ENCODE measurements around the gene HOXB5. TPM values are rescaled to one million over a fixed set of nuclear protein-coding genes. Genes with fewer than 3 reads are reported as not detected.

The HOXB5 gene
- total and polyA plus RNA-seq, 10 of the 15 experiments (the other 5 are each of a cell fraction or from before 2014, with no cell fraction given) = not detected

DNA sequence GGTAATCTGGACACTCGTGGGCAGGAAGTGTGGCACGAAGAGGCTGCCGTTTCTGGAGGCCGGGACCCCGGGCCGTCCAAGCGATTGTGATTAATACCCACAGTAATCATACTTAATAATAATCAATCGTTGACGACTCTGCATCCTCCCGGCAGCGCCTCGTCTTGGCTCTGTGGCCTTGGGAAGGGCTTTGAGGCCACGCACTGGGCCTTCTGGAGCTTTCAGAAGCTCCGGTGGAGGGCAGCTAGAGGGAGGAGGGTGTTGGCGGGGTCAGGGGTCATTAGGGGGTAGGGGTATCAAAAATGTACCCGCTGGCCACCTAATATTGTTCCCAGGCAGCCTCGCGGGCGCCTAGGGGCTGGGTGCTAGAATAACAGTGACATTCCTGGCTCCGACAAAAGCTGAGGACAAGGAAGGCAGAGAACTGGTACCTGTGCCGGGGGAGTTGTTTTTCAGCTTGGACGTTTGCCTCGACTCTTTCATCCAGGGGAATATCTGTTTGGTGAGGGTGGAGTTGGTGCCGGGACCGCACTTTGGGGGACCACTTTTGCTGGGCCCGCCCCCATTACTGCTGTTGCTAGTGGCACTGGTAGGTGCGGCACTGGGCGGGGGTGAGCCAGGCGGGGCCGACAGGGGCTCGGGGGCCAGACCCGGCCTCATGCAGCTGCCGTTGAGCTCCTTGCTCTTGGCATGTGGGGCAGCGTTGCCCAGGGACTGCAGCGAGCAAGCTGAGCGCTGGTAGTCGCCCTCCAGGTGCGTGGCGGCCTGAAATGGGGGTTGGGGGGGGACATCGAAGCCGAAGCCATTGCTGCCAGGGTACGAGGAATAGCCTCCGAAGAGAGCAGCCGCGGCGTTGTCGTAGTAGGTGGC, 41.7 kb downstream of the HOXB5 start (continued):
- TF ChIP-seq, protein P1, sequence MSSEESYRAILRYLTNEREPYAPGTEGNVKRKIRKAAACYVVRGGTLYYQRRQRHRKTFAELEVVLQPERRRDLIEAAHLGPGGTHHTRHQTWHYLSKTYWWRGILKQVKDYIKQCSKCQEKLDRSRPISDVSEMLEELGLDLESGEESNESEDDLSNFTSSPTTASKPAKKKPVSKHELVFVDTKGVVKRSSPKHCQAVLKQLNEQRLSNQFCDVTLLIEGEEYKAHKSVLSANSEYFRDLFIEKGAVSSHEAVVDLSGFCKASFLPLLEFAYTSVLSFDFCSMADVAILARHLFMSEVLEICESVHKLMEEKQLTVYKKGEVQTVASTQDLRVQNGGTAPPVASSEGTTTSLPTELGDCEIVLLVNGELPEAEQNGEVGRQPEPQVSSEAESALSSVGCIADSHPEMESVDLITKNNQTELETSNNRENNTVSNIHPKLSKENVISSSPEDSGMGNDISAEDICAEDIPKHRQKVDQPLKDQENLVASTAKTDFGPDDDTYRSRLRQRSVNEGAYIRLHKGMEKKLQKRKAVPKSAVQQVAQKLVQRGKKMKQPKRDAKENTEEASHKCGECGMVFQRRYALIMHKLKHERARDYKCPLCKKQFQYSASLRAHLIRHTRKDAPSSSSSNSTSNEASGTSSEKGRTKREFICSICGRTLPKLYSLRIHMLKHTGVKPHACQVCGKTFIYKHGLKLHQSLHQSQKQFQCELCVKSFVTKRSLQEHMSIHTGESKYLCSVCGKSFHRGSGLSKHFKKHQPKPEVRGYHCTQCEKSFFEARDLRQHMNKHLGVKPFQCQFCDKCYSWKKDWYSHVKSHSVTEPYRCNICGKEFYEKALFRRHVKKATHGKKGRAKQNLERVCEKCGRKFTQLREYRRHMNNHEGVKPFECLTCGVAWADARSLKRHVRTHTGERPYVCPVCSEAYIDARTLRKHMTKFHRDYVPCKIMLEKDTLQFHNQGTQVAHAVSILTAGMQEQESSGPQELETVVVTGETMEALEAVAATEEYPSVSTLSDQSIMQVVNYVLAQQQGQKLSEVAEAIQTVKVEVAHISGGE (CRISPR knock-in tag; IDR thresholded peaks at IDR 0.05) = no peak
- TF ChIP-seq GATAD2B (conservative IDR thresholded peaks at IDR 0.05; ENCODE audit: low read depth) = no peak
- no peak for TF ChIP-seq SUPT20H (IDR thresholded peaks at IDR 0.05; ENCODE audit: borderline replicate concordance, control insufficient read depth, low read depth, low read length)
- TF ChIP-seq CHD2 (IDR thresholded peaks at IDR 0.05; ENCODE audit: borderline replicate concordance, low read depth, low read length) = no peak

DNA sequence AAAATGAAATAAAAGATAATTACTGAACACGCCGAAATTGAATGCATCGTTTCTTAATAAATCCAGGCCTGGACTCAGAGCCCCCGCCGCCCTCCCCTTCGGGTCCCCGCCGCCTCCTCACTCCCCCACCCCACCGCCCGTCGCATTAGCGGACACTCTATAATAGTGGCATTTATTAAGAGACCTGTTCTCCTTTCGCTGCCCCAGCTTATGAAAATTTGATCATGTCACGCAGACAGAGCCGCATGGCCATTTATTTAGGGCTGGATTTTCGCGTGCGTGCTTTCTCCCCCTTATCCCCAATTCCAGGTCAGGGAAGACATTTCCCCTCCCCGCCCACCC, 42.4 kb downstream of the HOXB5 start:
- Histone ChIP-seq H3K4me1 (ENCODE audit: control insufficient read depth, insufficient read depth, low read length) (peaks cover 3% of the 10 kb centered on the region), H3K27ac (ENCODE audit: control insufficient read depth, insufficient read depth) (no peak overlapping the region), H3K9ac (ENCODE audit: control insufficient read depth, insufficient read depth, low read length) (no peak overlapping the region), H3K9me3 (replicated peaks; ENCODE audit: control insufficient read depth, insufficient read depth, low read length) (no peaks in the 10 kb centered on the region), H4K20me1 (ENCODE audit: control insufficient read depth, insufficient read depth) (no peaks in the 10 kb centered on the region), H3K27me3 (replicated peaks in 1 of 2; ENCODE audit: control insufficient read depth in 2 of 2, insufficient read depth in 2 of 2, low read length in 1 of 2) (no peaks in the 10 kb centered on the region), H3K4me2 (ENCODE audit: control insufficient read depth, insufficient read depth) (no peak overlapping the region), H3K4me3 (no peak overlapping the region), H3K36me3 (ENCODE audit: control insufficient read depth in 2 of 2, insufficient read depth in 2 of 2, low read length in 1 of 2) (peaks cover 0 to 6% of the 10 kb centered on the region in 2 experiments; a peak in 2 of 4 replicates), H2AFZ (ENCODE audit: control insufficient read depth, low read depth, low read length) (no peak overlapping the region), H3K79me2 (ENCODE audit: control insufficient read depth, insufficient read depth, low read length) (no peaks in the 10 kb centered on the region)
- BruUV-seq (replicated peaks) = no TSS peak
- ChIA-PET CTCF (no interaction called here), SMC1A (ENCODE audit: uncharacterized antibody, unreplicated experiment) (interaction anchor here (0.6 kb wide), 2 partner anchors 26 to 40 kb away, joined by 3 read pairs; no protein-coding TSS in a partner anchor), RAD21 (ENCODE audit: unreplicated experiment) (no interaction called here), POLR2A (no interaction called here)
- TF ChIP-seq, protein P2, sequence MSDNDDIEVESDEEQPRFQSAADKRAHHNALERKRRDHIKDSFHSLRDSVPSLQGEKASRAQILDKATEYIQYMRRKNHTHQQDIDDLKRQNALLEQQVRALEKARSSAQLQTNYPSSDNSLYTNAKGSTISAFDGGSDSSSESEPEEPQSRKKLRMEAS (IDR thresholded peaks at IDR 0.05; ENCODE audit: low read depth, low read length) = no peak
- no peak for TF ChIP-seq BCL11A (IDR thresholded peaks at IDR 0.05; ENCODE audit: low read depth, low read length)
- TF ChIP-seq MYB (IDR thresholded peaks at IDR 0.05; ENCODE audit: borderline replicate concordance, low read depth, low read length) = no peak
- TF ChIP-seq PAX8 (IDR thresholded peaks at IDR 0.05) = no peak
- TF ChIP-seq RUNX3 (IDR thresholded peaks at IDR 0.05; ENCODE audit: low read length) = no peak
- TF ChIP-seq, protein P3, sequence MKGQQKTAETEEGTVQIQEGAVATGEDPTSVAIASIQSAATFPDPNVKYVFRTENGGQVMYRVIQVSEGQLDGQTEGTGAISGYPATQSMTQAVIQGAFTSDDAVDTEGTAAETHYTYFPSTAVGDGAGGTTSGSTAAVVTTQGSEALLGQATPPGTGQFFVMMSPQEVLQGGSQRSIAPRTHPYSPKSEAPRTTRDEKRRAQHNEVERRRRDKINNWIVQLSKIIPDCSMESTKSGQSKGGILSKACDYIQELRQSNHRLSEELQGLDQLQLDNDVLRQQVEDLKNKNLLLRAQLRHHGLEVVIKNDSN (IDR thresholded peaks at IDR 0.05; ENCODE audit: borderline replicate concordance, extremely low read length, insufficient read depth, low read depth, low read length) = no peak
- no peak for TF ChIP-seq ZZZ3 (IDR thresholded peaks at IDR 0.05; ENCODE audit: control insufficient read depth, insufficient read length, low read depth)
- TF ChIP-seq NFYB (IDR thresholded peaks at IDR 0.05; ENCODE audit: insufficient read depth, low read depth, low read length) = no peak
- 100% methylated on average over 7 of the region's 19 CpGs for WGBS (ENCODE audit: insufficient coverage, insufficient replicate concordance, low lambda C conversion rate, missing lambda C conversion rate)
- FAIRE-seq = no peak
- no peak for ATAC-seq
- DNase-seq (ENCODE audit: low read depth, low spot score) = no peak
- in situ Hi-C loops (cut with MboI) (no loop called here), intact Hi-C loops (cut with micrococcal nuclease; ENCODE audit: unreplicated experiment) (no loop called here)

Measured in GM12878 (cell line).